Measurements from ENCODE around the gene SSR2.

- TF ChIP-seq, protein P1, sequence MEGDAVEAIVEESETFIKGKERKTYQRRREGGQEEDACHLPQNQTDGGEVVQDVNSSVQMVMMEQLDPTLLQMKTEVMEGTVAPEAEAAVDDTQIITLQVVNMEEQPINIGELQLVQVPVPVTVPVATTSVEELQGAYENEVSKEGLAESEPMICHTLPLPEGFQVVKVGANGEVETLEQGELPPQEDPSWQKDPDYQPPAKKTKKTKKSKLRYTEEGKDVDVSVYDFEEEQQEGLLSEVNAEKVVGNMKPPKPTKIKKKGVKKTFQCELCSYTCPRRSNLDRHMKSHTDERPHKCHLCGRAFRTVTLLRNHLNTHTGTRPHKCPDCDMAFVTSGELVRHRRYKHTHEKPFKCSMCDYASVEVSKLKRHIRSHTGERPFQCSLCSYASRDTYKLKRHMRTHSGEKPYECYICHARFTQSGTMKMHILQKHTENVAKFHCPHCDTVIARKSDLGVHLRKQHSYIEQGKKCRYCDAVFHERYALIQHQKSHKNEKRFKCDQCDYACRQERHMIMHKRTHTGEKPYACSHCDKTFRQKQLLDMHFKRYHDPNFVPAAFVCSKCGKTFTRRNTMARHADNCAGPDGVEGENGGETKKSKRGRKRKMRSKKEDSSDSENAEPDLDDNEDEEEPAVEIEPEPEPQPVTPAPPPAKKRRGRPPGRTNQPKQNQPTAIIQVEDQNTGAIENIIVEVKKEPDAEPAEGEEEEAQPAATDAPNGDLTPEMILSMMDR (IDR thresholded peaks at IDR 0.05) = no peak
- TF ChIP-seq POLR2A (IDR thresholded peaks at IDR 0.05) = no peak
Observed at GRCh38 chr1:156004843-156005584, 15.7 kb downstream of the SSR2 start.

All from prostate gland (tissue), 2 donors.